GM04504 (cell line): ENCODE measurements around the gene PSMA6.
"Not testable (repeated sequence)": the region's sequence is repeated elsewhere in the genome, so short reads cannot be mapped to it uniquely, and the experiment has no call there.

Experiments used
- DNase-seq: peaks from one replicate; pipeline ENCODE4 v3.0.0-alpha.2; 2012; ENCODE audit warnings: low read depth

PSMA6 gene

DNA sequence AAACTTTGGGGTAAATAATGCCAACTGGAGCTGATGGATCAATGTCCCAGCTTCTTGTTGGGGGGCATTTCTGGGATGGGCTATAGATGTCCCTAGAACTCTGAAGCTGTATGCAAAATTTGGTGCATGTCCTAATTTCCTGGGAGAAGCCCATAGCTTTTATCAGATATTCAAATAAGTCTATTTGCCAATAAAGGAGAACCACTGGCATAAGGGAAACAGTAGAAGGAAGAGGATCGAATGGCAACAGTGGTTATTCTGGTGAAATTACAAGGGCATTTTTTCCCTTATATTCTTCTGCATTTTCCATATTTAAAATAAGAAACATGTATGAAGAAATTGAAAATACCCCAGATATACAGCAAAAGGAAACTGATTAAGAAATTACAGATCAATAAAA is 34.2 kb downstream of the PSMA6 start:
- no peak for DNase-seq

DNA sequence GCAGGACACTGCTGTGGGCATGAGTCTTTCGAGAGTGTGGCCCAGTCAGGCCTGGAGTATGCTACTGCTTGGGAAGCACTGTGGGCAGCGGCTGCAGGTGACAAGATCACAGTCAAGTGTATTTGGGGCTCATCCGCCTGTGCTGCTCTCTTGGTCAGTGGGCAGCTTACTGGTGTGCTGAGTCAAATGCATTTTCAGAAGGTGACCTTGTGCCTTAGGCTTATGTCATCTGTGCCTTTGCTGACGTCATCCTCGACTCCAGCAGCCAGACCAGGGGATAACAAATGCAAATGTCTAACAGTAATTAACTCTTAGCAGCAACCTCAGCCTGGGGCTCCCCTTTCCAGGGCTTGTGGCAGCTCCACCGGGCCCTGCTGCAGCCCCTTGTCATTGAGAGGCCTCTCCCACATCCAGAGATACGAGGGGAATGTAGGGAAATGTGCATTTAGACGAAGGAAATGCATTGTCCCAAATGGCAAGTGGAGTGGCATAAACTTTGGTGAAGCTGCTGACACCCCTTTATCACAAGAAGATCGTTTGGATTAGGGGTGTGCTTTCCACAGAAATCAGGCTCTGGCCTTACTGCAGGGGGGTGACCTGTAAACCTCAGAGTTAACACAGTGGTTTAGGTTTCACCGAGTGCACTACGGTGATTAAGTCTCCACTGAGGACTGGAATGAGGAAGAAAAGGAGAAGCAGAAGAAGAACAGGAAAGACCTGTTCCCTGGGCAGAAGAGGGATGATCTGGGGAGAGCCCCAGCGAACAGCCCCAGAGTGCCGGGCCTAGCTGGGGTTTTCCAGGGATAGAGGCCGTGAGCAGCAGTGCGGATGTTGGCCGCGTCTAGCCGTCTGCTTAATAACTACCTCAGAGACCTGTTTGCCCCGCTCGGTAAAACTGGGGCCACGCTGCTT is 39.7 kb downstream of the PSMA6 start:
- DNase-seq: no peak

DNA sequence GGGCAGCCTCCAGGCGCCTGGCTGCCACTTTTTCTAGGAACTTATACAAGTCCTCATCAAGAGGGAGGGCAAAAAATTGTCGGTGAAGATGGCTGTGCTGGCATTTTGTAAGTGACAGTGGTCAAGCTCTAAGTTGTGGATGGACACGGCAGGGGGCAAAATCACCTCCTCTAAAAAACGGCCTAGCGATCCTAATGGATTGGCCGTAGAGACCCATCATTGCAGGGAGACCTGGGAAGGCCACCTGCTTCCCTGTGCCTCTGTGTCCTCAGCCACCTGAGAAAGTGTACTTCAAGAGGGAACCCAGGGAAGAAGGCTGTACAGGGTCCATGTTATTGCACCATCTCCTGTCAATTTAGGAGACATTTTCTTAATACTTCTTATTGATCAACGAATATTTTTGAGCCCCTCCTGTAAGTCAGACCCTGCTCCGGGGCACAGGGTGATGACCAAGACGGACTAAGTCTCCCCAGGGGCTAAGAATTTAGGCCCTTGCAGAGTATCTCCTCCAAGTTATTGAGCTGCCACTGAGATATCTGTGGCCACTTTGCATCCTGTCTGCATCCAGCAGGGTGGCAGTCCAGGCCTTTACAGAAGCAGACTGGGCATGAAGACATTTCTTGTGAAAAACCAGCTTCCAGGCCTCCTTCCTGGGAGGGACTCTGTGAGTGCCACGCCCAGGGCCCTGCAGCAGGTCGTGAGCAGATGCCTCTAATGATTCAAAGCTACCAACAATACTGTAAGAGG is 40.5 kb downstream of the PSMA6 start:
- DNase-seq: no peak

DNA sequence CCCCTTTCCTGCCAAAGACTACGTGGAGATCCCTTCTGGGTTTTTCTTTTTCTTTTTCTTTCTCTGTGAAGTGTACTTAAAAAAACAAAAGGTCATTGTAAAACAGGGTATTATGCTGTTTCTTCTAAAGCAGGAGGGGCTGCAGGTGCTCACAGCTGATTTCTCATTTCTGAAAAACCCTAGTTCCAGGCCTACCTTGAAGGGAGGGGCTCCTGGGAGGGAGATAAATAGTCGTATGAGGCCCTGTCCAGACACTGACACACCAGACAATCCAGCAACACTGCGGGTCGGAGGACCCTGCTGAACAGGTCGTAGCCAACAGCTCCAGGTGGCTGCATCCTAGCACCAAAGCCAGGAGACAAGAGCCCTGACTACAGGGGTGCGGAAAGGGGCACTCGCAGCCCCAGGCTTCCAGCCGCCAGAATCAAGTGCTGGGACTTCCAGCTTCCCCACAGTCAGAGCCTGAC is 41.1 kb downstream of the PSMA6 start:
- DNase-seq: no peak

DNA sequence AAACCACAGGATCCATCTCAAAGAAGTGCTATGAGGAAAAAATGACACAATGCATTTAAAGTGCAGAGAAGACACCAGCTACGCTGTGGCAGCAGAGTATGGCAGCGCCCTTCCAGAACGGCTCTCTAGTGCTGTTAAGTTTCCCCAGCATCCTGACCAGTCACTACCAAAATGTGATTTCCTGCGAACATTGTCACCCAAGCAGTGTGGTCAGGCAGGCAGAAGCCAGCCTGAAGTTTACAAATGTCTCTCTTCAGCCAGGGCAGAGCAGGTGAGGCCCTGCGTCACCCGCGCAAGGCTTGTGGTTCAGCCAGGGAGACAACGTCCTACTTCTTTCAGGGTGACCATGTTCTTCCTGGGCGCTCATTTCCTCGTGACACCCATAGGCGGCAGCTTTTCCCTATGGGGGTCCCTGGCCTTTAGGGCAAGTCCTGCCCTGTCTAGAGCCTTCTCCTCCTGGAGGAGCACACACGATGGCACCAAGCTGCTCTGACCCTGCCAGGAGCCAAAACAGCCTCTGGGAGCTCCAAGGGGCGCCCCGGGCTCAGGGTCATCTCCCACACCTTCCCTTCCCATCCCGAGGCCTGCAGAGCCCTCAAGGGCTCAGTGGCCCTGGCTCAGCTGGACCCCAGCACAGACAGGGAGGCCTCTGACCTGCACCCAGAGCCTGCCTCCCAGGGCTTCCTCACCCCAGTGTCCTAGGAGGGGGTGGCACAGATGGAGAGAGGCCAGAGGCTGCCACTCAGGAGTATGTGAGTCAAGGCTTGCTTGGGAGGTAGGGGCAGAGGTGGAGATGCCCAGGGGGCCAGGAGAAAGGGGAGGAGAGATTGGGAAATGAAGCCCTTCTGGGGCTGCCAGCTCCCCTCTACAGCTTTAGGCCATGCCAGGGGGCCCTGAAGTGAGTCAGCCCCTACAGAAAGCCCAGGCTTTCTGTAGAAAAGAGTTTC is 41.9 kb downstream of the PSMA6 start:
- no peak for DNase-seq

DNA sequence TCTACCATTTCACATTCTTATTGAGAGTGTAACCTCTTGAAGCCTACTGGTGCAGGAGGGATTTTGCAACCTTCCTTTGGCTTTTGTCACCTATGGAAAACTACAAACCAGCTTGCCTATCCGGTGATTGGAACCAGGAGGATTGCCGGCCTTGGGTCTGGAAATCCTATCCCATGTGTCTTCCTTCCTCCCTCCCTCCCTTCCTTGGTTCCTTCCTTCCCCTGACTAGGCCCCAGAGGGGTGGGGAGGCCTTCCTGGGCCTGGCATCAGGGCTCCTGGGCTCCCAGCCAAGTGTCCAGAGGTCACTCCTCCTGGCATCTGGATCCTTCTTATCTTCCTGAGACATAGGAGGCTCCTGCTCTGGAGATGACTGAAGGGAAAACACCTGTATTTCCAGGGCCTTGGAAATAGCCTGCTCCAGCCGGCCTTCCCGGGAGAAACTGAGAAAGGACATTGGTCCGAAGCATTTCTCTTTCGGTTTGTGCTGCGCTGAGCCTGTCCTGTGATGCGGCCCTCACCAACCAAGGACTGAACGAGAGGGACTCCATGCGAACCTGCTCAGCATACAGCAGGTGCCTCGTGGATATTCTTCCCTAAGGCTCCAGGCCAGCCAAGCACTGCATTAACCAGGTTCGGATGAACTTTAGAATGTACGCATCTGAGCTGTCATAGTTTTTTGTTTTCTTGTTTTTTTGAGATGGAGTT is 43.4 kb downstream of the PSMA6 start:
- DNase-seq: no peak

DNA sequence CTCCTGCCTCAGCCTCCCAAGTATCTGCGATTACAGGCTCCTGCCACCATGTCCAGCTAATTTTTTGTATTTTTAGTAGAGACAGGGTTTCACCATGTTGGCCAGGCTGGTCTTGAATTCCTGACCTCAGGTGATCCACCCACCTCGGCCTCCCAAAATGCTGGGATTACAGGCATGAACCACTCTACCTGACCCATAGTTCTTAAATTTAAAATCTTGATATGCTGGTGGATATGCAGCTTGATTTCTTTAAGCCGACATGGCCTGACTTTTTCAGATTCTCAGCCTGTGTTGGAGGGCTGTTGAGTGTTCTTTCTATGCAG is 44.0 kb downstream of the PSMA6 start:
- not testable (repeated sequence) for DNase-seq

DNA sequence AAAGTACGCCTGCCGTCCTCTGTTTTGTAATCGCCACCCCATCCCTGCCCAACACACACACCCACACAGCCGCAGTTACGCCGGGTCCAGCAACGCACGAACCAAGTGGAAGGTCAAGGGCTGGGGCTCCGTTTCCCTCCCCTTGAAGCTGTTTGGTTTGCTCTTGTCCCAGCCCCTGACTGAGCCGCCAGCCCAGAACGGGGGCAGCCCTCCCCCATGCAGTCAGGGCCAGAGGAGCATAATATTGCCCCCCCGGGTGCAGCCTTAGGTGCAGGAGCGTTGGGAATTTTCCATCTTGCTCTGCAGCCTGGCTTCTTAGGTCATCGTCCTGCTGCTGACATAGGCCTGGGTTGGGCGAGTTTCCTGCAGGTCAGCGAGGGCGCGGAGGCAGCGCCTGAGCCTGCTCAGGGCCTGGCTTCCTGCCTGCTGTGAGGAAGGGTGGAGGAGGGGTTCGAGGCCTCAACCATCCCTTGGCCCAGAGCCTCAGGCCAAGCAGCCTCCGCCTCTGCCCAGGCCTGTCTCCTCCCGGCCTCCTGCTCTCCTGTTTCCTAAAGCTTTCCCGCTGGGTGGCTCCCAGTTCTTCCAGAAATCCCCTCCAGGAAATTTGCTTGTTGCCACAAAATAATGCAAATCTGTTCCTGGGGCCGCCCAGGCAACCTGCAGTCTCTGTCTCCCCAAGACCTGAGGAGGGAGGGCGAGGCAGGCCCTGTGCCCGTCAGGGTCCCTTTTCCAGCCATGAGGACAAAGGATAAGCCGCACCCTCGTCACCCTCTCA is 44.5 kb downstream of the PSMA6 start:
- DNase-seq: no peak

DNA sequence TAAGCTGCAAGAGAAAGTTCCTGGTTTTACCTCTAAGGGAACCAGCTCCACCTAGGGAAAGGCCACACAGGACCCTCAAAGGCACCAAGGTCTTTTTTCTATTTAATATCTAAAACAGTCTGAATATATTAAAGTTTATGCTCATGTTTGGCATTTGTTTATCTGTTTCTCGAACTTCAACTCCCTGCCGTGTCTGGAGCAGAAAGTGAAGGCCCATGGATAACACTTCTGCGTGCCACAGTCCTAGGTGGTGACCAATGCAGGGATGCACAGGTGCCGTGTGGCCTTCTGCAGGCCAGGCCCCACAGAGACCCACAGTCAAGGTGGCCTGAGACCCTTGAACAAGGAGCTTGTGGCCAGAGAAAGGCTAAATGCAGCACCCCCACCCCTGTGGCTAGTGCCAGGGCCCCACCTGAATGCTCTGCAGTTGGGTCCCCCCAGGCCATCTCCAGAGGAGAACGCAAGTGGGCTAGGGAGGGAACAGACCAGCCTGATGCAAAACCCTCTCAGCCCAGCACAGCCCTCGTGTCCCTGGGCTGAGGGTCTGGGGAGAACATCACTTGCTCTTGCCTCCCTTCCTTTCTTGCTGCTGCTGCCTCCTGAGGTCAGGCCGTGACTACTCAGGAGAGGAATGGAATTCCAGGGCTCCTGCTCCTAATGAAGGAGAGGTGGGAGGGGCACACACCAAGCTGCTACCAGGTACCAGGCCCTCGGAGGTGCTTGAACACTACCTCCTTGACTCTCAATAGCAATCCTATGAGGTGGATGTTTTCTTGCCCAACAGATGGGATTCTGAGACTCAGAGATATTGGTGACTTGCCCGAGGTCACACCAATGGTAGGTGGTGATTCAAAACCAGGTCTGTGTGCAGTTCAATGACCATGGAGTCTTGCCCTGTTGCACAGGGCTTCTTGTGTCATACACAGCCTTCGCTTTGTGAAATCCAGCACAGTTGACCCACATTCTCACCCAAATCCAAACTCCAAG is 45.4 kb downstream of the PSMA6 start:
- no peak for DNase-seq

DNA sequence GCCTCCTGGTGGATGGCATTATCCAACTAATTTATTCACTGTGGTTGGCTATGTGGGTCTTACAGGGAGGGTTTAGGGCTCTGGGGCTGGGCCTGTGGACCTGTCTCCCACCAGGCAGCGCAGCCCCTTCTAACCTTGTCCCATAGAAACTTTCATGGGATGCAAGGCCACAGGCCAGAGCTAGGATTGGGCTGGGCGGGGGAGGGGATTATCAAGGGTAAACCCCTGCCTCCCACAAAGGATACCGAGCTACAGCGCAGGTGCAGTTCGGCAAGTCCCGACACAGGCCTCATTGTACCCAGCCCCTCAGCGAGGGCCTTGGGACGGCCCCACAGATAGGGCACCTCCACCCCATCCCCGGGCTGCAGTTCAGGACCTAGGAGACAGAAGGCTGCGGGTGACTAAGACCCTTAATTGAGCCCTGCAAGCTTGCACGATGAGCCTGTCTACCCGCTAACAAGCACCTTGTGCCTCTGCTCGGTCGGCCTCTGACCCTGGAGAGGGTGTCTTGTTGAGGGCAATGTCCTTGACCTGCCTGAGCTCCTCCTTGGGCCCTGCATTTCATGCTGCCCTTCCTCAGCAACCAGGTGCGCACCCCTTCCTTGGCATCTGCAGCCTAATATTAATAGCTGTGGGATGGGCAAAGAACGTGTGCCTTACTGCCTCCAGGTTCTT is 46.7 kb downstream of the PSMA6 start:
- no peak for DNase-seq

DNA sequence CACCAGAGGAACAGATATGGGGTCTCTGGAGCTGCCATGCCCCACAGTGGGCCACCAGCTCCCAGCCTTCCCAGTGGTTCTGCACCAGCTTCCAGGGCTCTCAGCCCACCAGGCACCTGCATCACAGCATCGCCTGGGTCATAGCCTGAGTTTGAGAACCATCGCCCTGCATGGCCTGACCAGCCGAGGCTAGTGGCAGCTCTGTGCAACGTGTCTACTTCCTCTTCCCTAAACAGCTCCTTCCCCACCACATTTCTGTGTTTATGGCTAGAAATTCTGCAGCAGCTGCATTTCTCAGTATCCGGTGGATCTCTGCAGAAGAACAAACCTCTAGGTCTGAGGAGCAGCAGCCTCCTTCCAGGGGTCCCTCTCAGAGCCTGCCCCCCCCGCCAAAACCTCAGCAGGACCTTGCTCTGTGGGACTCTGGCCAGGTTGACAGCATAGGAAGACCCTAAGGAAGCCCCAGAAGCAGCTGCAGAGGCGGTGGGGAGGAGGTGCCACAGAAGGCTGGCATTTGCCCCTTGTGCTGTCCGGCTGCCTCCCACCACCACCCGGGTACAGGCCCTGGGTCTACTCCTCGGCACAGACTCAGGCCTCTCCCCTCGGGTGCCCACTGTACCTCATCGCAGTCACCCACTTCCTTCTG is 47.7 kb downstream of the PSMA6 start:
- no peak for DNase-seq

DNA sequence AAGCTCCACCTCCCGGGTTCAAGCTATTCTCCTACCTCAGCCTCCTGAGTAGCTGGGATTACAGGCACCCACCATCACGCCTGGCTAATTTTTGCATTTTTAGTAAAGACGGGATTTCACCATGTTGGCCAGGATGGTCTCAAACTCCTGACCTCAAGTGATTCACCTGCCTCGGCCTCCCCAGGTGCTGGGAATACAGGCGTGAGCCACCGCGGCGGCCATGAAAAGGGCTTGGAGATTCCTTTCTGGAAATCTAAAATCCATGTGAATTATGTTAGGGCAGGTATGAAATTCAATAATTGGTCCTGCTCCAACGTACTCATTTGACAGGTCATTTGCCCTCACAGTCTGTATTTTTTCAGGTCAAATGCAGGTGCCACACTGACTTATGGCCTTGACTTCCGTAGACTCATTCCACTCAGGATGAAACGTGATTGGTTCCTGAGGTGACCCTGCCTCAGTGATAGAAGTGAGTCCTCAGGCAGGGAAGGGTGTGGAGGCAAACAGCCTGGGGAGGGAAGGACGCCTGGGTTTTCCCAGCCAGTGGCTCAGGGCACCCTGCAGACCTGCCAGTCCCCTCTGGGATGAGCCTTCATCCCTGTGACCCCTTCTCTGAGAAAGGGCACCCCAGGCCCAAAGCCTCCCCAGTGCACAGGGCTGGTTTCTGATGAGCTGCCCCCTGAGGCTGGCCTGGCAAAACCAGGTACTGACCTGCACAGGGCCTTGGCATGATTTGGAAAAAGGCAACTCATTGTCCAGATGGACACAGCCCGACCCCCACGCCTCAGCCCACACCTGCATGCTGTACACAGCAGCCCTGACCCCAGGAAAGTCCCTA is 48.7 kb downstream of the PSMA6 start:
- no peak for DNase-seq

DNA sequence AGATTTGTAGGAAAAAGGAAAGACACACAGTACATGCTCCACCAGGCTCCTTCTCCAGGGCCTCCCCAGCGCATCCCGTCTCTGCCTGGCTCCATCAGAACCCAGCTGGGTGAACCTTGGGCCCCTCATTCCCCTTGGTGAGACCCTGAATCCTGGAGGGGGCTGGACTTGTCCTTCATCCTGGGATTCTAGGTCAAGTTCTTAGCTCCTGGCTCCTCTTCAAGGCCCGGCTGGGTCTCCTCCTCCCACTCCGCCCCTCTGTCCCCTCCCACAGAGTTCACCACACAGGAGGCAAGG is 49.2 kb downstream of the PSMA6 start:
- no peak for DNase-seq

DNA sequence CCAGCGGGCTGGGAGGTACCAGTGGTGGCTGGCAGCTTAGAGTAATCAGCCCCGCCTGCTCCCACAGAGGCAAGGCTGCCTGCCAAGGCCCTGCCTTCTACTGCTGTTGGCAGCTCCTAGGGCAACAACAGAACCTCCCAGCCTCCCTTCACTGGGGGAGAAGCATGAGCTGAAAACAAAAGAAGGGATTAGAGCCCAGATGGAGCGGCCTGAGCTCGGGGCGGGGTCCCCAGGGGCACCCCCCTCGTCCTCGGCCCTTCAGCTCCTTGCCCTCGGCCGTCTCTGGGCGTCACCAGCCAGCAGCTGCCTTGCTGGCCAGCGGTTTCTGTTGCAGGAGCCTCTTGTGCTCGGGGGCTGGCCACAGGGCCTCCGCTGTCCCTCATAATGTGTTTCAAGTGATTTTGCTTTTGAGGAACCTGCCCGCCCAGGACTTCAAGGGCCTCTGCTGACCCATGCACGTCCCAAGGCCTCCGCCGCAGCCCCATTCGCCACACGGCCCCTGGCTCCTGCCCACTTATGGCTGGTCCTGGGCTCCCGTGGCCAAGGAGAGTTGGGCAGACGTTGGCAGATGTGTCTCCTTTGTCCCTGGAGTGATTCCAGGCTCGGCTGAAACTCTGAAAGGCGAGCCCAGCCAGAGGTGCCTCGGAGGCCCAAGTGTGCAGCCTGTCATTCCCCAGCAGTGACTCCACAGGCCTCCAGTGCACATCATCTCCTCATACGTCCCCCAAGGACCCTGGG is 49.7 kb downstream of the PSMA6 start:
- peak; percentile 83 for DNase-seq

DNA sequence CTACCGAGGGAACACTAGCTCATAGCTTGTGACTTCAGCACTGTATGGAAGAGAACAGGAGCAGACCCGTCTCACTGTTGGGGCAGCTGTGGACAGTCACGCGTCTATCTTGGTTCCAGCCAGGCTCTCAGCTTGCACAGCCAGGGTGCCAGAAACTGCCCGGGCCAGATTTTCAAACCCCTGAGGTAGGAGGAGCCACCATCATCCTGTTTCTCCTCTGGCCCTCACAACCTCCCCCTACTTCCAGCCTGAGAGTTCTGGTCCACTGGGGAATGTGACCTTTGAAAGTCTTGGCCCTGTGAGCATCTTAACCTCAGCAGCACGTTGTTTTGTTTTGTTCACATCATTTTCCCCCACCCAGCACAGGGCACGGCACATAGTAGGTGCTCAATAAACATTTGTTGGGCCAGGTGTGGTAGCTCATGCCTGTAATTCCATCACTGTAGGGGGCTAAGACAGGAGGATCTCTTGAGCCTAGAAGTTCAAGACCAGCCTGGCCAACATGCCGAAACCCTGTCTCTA is 50.4 kb downstream of the PSMA6 start:
- DNase-seq: no peak

DNA sequence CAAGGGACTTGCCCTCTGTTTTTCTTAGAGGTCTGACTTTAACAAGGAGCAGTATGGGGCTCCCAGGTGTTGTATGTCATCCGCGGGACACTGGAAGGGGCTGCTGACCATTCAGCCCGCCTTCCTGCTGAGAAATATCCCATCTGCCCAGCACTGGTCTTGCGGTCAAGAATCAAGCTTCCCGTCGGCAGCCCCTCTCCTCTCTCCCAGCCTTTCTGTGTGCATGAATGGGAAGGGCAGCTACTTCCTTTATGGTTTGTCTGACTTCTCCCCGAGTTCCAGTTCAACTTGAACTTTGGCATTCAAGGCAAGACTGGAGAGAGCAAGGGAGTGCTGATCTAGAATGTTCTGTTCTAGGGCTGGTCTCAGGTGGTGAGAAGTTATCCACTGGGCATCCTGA is 51.5 kb downstream of the PSMA6 start:
- no peak for DNase-seq
